GM08714 (cell line): ENCODE results near the gene ZNF672.
A peak's percentile ranks its signal among the peaks of the same experiment; 100 is the strongest.
"Not testable (repeated sequence)": the region's sequence is repeated elsewhere in the genome, so short reads cannot be mapped to it uniquely, and the experiment has no call there.

Experiments
- H3K4me3 ChIP-seq: fragments of 200-500 bp; sonication (Bioruptor generic); 2 replicates; pipeline ENCODE4 v1.5.1; 2014; ENCODE audit warnings: mild to moderate bottlenecking, low read length, inconsistent platforms
- ZNF274 ChIP-seq: IDR thresholded peaks from 2 replicates; pipeline ENCODE4 v1.6.1; 2012; ENCODE audit warnings: mild to moderate bottlenecking, low read depth, low read length

ZNF672 gene

GRCh38 chr1:248862998-248863881 is 25.2 kb downstream of the ZNF672 start:
- peak overlapping the region; percentile 65; the same call in 1 of the 2 replicates for H3K4me3 ChIP-seq
- no peak for TF ChIP-seq ZNF274

GRCh38 chr1:248871837-248872401 is 33.9 kb downstream of the ZNF672 start:
- TF ChIP-seq ZNF274: no peak
- H3K4me3 ChIP-seq: peak overlapping the region; percentile 72; the same call in 1 of the 2 replicates

- H3K4me3 ChIP-seq: peak overlapping the region; percentile 72
- no peak for TF ChIP-seq ZNF274
Observed at GRCh38 chr1:248872752-248873408, 34.9 kb downstream of the ZNF672 start.

GRCh38 chr1:248873409-248873992 is 35.5 kb downstream of the ZNF672 start:
- H3K4me3 ChIP-seq: peak overlapping the region; percentile 72
- no peak for TF ChIP-seq ZNF274

- TF ChIP-seq ZNF274: no peak
Observed at GRCh38 chr1:248873993-248874533, 36.0 kb downstream of the ZNF672 start.

GRCh38 chr1:248881261-248881660 is 43.2 kb downstream of the ZNF672 start:
- no peak overlapping the region for H3K4me3 ChIP-seq
- no peak for TF ChIP-seq ZNF274

More at GRCh38 chr1:248873993-248874533, 36.0 kb downstream of the ZNF672 start:
- peak overlapping the region; percentile 72 for H3K4me3 ChIP-seq

- H3K4me3 ChIP-seq: not testable (repeated sequence)
Observed at GRCh38 chr1:248882427-248882826, 44.4 kb downstream of the ZNF672 start.

- H3K4me3 ChIP-seq: no peak overlapping the region
- no peak for TF ChIP-seq ZNF274
Observed at GRCh38 chr1:248884632-248885295, 46.7 kb downstream of the ZNF672 start.

- no peak overlapping the region for H3K4me3 ChIP-seq
- TF ChIP-seq ZNF274: no peak
Observed at GRCh38 chr1:248885646-248886045, 47.6 kb downstream of the ZNF672 start.

- H3K4me3 ChIP-seq: no peak overlapping the region
Observed at GRCh38 chr1:248886237-248886895, 48.3 kb downstream of the ZNF672 start.

GRCh38 chr1:248889914-248890243 is 51.9 kb downstream of the ZNF672 start:
- H3K4me3 ChIP-seq: not testable (repeated sequence)

More at GRCh38 chr1:248886237-248886895, 48.3 kb downstream of the ZNF672 start:
- no peak for TF ChIP-seq ZNF274

- TF ChIP-seq ZNF274: no peak
- H3K4me3 ChIP-seq: no peak overlapping the region
Observed at GRCh38 chr1:248890549-248891498, 52.8 kb downstream of the ZNF672 start.
